OCI-LY7 (cell line): ENCODE data around the gene CNTN1. TPM values are rescaled to one million over a fixed set of nuclear protein-coding genes. Genes with fewer than 3 reads are reported as not detected.

ENCODE experiments used
- BruUV-seq: library from RNA; stranded (reverse); fragments of 400-500 nt; replicated peaks from 2 replicates; lab custom pipeline; 2021; lab: Mats Ljungman, UMichigan
- CTCF ChIA-PET: fragments of 300-600 bp; sonication (Branson Sonifier 250); formaldehyde crosslinking; loops from one replicate; lab custom pipeline; 2022; ENCODE audit warnings: antibody characterized with exemption; ENCODE audit not compliant: unreplicated experiment; lab: Charles Lee
- POLR2A ChIA-PET: fragments of 300-600 bp; sonication (Branson Sonifier 250); formaldehyde crosslinking; loops from one replicate; lab custom pipeline; 2022; ENCODE audit warnings: antibody characterized with exemption; lab: Charles Lee
- DNase-seq: peaks from one replicate; pipeline ENCODE4 v3.0.0-alpha.2; 2015; ENCODE audit warnings: low spot score
- H2AFZ ChIP-seq: fragments of 200-600 bp; sonication (generic), shearing (Covaris generic); 2 replicates; pipeline ENCODE4 v1.6.1; 2014; ENCODE audit warnings: mild to moderate bottlenecking, antibody characterized with exemption, low read length, moderate library complexity
- H3K27ac ChIP-seq: fragments of 200-600 bp; sonication (generic); 2 replicates; pipeline ENCODE4 v1.5.1; 2014; ENCODE audit warnings: mixed run types, low read depth, mild to moderate bottlenecking, moderate library complexity, low read length, inconsistent platforms; ENCODE audit not compliant: poor library complexity, severe bottlenecking
- H3K36me3 ChIP-seq: fragments of 200-600 bp; sonication (generic); 2 replicates; pipeline ENCODE4 v1.6.1; 2014; ENCODE audit warnings: mild to moderate bottlenecking, antibody characterized with exemption, low read length, moderate library complexity, mixed read lengths; ENCODE audit not compliant: insufficient read depth
- H3K4me1 ChIP-seq: fragments of 200-600 bp; sonication (generic); 2 replicates; pipeline ENCODE4 v1.5.1; 2014; ENCODE audit warnings: mild to moderate bottlenecking, low read length; ENCODE audit not compliant: insufficient read depth, poor library complexity, severe bottlenecking
- H3K4me2 ChIP-seq: fragments of 200-600 bp; sonication (generic); 2 replicates; pipeline ENCODE4 v1.6.1; 2014; ENCODE audit warnings: mild to moderate bottlenecking, low read length
- H3K4me3 ChIP-seq: fragments of 200-600 bp; sonication (generic); 2 replicates; pipeline ENCODE4 v1.5.1; 2014; ENCODE audit warnings: mild to moderate bottlenecking, low read depth, low read length; ENCODE audit not compliant: poor library complexity, severe bottlenecking
- H3K79me2 ChIP-seq: fragments of 200-600 bp; sonication (generic); 2 replicates; pipeline ENCODE4 v1.6.1; 2016; ENCODE audit warnings: low read depth, mild to moderate bottlenecking, low read length, moderate library complexity, mixed read lengths; ENCODE audit not compliant: insufficient read depth
- H3K9me2 ChIP-seq: fragments of 200-600 bp; sonication (generic); 2 replicates; pipeline ENCODE4 v1.6.1; 2016; ENCODE audit warnings: mild to moderate bottlenecking, low read length, mixed read lengths; ENCODE audit not compliant: insufficient read depth
- H3K9me3 ChIP-seq: fragments of 200-600 bp; sonication (generic); 2 replicates; pipeline ENCODE4 v1.6.1; 2014; ENCODE audit warnings: mild to moderate bottlenecking, mixed run types, low read length, mixed read lengths
- H4K20me1 ChIP-seq: fragments of 200-600 bp; sonication (generic); 2 replicates; pipeline ENCODE4 v1.6.1; 2014; ENCODE audit warnings: mild to moderate bottlenecking, antibody characterized with exemption, low read length, moderate library complexity, mixed read lengths; ENCODE audit not compliant: insufficient read depth
- EZH2phosphoT487 ChIP-seq: fragments of 200-600 bp; sonication (generic); IDR thresholded peaks from 2 replicates; pipeline ENCODE4 v1.6.1; 2018; ENCODE audit warnings: low read depth, borderline replicate concordance, mild to moderate bottlenecking, mixed run types, antibody characterized with exemption, low read length, moderate library complexity, mixed read lengths
- intact Hi-C: fragments of 100-400 bp; cut with micrococcal nuclease; formaldehyde crosslinking; loops from one replicate; pipeline ENCODE4 v1.10.0; 2022; ENCODE audit not compliant: unreplicated experiment
- total RNA-seq, 2 experiments: library from RNA; depleted of rRNA in 1 of 2; stranded (reverse); fragments of >200 nt in 1 of 2; shearing (Covaris generic) in 1 of 2; gene quantifications; 2 replicates each; pipeline ENCODE4 v1.2.3, GENCODE V29; 2014 to 2022
- TF ChIP-seq, protein P1 (sequence below): fragments of 200-600 bp; sonication (generic); conservative IDR thresholded peaks from 2 replicates; pipeline ENCODE4 v1.5.1; 2014; ENCODE audit warnings: mild to moderate bottlenecking, antibody characterized with exemption, low read length, moderate library complexity, mixed read lengths

The CNTN1 gene
- total RNA-seq, 2 experiments from 2014 or later, result not detected

DNA sequence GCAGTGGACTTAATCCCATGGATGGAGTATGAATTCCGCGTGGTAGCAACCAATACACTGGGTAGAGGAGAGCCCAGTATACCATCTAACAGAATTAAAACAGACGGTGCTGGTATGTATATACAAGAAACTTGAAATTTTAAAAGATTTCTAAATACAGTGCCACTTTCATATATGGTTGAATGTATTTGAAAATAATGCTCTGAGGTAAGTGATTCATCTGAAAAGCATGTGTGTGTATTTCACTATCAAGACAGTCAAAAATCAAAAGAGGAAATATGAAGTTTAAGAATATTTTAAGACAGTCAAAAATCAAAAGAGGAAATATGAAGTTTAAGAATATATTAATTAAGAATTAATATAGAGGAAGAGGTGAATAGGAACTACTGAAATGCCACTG, 300.9 kb downstream of the CNTN1 start:
- H3K27ac ChIP-seq, result no peak overlapping the region
- CTCF ChIA-PET, result no interaction called here

DNA sequence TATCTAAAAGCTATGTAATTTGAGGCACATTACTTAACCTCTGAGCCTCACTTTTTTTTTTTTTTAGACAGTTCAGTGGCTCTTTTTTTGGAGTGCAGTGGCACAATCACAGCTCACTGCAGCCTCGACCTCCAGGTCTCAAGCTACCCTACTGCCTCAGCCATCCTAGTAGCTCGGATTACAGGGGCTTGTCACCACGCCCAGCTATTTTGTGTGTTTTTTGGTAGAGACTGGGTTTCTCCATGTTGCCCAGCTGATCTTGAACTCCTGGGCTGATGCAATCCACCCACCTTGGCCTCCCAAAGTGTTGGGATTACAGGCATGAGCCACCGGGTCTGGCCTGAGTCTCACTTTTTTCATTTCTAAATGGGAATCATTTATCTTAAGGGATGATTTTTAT, 303.9 kb downstream of the CNTN1 start:
- CTCF ChIA-PET, result no interaction called here

More for the DNA sequence above, 300.9 kb downstream of the CNTN1 start:
- intact Hi-C loops, result no loop called here
- BruUV-seq, result no TSS peak
- Histone ChIP-seq H3K9me2 (no peaks in the 10 kb centered on the region), H2AFZ (no peak overlapping the region), H3K36me3 (no peaks in the 10 kb centered on the region), H3K4me2 (no peak overlapping the region), H3K9me3 (no peaks in the 10 kb centered on the region), H4K20me1 (no peaks in the 10 kb centered on the region), H3K79me2 (no peaks in the 10 kb centered on the region), H3K4me3 (no peak overlapping the region), H3K4me1 (no peaks in the 10 kb centered on the region)
- no peak for DNase-seq
- POLR2A ChIA-PET, result no interaction called here
- TF ChIP-seq, protein P1, sequence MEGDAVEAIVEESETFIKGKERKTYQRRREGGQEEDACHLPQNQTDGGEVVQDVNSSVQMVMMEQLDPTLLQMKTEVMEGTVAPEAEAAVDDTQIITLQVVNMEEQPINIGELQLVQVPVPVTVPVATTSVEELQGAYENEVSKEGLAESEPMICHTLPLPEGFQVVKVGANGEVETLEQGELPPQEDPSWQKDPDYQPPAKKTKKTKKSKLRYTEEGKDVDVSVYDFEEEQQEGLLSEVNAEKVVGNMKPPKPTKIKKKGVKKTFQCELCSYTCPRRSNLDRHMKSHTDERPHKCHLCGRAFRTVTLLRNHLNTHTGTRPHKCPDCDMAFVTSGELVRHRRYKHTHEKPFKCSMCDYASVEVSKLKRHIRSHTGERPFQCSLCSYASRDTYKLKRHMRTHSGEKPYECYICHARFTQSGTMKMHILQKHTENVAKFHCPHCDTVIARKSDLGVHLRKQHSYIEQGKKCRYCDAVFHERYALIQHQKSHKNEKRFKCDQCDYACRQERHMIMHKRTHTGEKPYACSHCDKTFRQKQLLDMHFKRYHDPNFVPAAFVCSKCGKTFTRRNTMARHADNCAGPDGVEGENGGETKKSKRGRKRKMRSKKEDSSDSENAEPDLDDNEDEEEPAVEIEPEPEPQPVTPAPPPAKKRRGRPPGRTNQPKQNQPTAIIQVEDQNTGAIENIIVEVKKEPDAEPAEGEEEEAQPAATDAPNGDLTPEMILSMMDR, result no peak
- TF ChIP-seq EZH2phosphoT487, result no peak

DNA sequence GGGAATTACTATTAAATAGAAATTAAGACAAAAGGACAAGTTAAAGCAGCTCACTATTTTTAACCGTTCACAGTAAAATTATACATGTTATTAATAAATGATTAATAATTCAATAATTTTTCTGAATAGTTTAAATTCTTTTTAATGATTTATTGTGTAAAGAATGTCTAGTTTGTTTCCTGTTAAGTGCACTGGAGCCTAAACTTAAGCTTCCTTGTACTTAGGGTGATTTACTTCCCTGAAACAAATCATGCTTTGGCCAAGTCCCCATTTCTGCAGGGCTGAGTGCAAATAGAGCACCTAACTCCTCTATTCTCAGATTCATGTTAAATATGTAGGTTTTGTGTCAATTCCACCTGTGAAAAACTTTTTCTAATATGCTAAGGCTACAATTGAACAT, 307.0 kb downstream of the CNTN1 start:
- intact Hi-C loops, result no loop called here
- no peaks in the 10 kb centered on the region for H4K20me1 ChIP-seq
- TF ChIP-seq EZH2phosphoT487, result no peak
- TF ChIP-seq, protein P1, result no peak
- no TSS peak for BruUV-seq
- no peaks in the 10 kb centered on the region for H3K79me2 ChIP-seq
- POLR2A ChIA-PET, result interaction anchor here (0.7 to 1.0 kb wide), 3 partner anchors 11 to 24 kb away, joined by 3 read pairs; no protein-coding TSS in a partner anchor
- H3K4me1 ChIP-seq, result no peaks in the 10 kb centered on the region
- DNase-seq, result no peak
- H2AFZ ChIP-seq, result no peak overlapping the region
- no peaks in the 10 kb centered on the region for H3K36me3 ChIP-seq
- no peak overlapping the region for H3K4me2 ChIP-seq
- no peaks in the 10 kb centered on the region for H3K9me2 ChIP-seq
- no peaks in the 10 kb centered on the region for H3K9me3 ChIP-seq
- no peak overlapping the region for H3K27ac ChIP-seq
- H3K4me3 ChIP-seq, result no peak overlapping the region
- CTCF ChIA-PET, result no interaction called here

More for the DNA sequence above, 303.9 kb downstream of the CNTN1 start:
- H3K4me1 ChIP-seq, result no peaks in the 10 kb centered on the region
- no peak overlapping the region for H2AFZ ChIP-seq
- H3K9me2 ChIP-seq, result no peaks in the 10 kb centered on the region
- H3K27ac ChIP-seq, result no peak overlapping the region
- no peak overlapping the region for H3K4me3 ChIP-seq
- H3K4me2 ChIP-seq, result no peak overlapping the region
- H4K20me1 ChIP-seq, result no peaks in the 10 kb centered on the region
- intact Hi-C loops, result no loop called here
- H3K9me3 ChIP-seq, result no peaks in the 10 kb centered on the region
- POLR2A ChIA-PET, result interaction anchor here (0.6 to 1.0 kb wide), 2 partner anchors 11 to 1688 kb away, joined by 3 read pairs; no protein-coding TSS in a partner anchor
- no TSS peak for BruUV-seq
- H3K79me2 ChIP-seq, result no peaks in the 10 kb centered on the region
- no peak for DNase-seq
- TF ChIP-seq EZH2phosphoT487, result no peak
- TF ChIP-seq, protein P1, result no peak
- no peaks in the 10 kb centered on the region for H3K36me3 ChIP-seq
